Measurements from ENCODE around the gene HNRNPA2B1.
"Not testable (repeated sequence)": the region's sequence is repeated elsewhere in the genome, so short reads cannot be mapped to it uniquely, and the experiment has no call there.

DNA sequence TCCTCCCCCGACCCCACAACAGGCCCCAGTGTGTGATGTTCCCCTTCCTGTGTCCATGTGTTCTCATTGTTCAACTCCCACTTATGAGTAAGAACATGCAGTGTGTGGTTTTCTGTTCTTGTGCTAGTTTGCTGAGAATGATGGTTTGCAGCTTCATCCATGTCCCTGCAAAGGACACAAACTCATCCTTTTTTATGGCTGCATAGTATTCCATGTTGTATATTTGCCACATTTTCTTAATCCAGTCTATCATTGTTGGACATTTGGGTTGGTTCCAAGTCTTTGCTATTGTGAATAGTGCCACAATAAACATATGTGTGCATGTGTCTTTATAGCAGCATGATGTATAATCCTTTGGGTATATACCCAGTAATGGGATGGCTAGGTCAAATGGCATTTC, 36.7 kb downstream of the HNRNPA2B1 start:
- TF ChIP-seq, protein P1, sequence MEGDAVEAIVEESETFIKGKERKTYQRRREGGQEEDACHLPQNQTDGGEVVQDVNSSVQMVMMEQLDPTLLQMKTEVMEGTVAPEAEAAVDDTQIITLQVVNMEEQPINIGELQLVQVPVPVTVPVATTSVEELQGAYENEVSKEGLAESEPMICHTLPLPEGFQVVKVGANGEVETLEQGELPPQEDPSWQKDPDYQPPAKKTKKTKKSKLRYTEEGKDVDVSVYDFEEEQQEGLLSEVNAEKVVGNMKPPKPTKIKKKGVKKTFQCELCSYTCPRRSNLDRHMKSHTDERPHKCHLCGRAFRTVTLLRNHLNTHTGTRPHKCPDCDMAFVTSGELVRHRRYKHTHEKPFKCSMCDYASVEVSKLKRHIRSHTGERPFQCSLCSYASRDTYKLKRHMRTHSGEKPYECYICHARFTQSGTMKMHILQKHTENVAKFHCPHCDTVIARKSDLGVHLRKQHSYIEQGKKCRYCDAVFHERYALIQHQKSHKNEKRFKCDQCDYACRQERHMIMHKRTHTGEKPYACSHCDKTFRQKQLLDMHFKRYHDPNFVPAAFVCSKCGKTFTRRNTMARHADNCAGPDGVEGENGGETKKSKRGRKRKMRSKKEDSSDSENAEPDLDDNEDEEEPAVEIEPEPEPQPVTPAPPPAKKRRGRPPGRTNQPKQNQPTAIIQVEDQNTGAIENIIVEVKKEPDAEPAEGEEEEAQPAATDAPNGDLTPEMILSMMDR (conservative IDR thresholded peaks at IDR 0.05; ENCODE audit: low read depth, low read length) = not testable (repeated sequence)
- TF ChIP-seq SMC3 (IDR thresholded peaks at IDR 0.05; ENCODE audit: low read depth, low read length); MAZ (IDR thresholded peaks at IDR 0.05; ENCODE audit: borderline replicate concordance, low read depth, low read length); RAD21 (IDR thresholded peaks at IDR 0.05; ENCODE audit: low read length); MXI1 (IDR thresholded peaks at IDR 0.05; ENCODE audit: borderline replicate concordance, low read depth, low read length); CHD1 (IDR thresholded peaks at IDR 0.05; ENCODE audit: low read depth, low read length); BHLHE40 (IDR thresholded peaks at IDR 0.05; ENCODE audit: low read depth, low read length); RFX5 (IDR thresholded peaks at IDR 0.05; ENCODE audit: low read depth, low read length); POLR2A (IDR thresholded peaks at IDR 0.05; ENCODE audit: low read depth, low read length); CEBPB (IDR thresholded peaks at IDR 0.05; ENCODE audit: low read depth, low read length); RCOR1 (IDR thresholded peaks at IDR 0.05; ENCODE audit: insufficient replicate concordance, low read length): not testable (repeated sequence)
- TF ChIP-seq, protein P2, sequence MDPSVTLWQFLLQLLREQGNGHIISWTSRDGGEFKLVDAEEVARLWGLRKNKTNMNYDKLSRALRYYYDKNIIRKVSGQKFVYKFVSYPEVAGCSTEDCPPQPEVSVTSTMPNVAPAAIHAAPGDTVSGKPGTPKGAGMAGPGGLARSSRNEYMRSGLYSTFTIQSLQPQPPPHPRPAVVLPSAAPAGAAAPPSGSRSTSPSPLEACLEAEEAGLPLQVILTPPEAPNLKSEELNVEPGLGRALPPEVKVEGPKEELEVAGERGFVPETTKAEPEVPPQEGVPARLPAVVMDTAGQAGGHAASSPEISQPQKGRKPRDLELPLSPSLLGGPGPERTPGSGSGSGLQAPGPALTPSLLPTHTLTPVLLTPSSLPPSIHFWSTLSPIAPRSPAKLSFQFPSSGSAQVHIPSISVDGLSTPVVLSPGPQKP (IDR thresholded peaks at IDR 0.05; ENCODE audit: borderline replicate concordance, low read depth, low read length) = not testable (repeated sequence)
- TF ChIP-seq, protein P3, sequence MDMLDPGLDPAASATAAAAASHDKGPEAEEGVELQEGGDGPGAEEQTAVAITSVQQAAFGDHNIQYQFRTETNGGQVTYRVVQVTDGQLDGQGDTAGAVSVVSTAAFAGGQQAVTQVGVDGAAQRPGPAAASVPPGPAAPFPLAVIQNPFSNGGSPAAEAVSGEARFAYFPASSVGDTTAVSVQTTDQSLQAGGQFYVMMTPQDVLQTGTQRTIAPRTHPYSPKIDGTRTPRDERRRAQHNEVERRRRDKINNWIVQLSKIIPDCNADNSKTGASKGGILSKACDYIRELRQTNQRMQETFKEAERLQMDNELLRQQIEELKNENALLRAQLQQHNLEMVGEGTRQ (IDR thresholded peaks at IDR 0.05; ENCODE audit: low read depth, low read length) = not testable (repeated sequence)

Data from IMR-90 (cell line).